Putamen (tissue), 1 donor: Measurements from ENCODE around the gene JMJD8.
A peak's percentile ranks its signal among the peaks of the same experiment; 100 is the strongest.

Source experiments
- DNase-seq: peaks from one replicate; pipeline ENCODE4 v3.0.0-alpha.2; 2016; ENCODE audit warnings: low spot score

JMJD8 gene

GRCh38 chr16:675884-676564 is 8.1 kb downstream of the JMJD8 start:
- no peak for DNase-seq

GRCh38 chr16:674968-675883 is 8.9 kb downstream of the JMJD8 start, which contains the start of gene RHBDL1:
RHBDL1 (plus strand) TSS chr16:675671; CDS start chr16:675791, 120 bp downstream.
- no peak for DNase-seq

- DNase-seq = no peak
Observed at GRCh38 chr16:674214-674881, 9.8 kb downstream of the JMJD8 start.

GRCh38 chr16:673399-673991 is 10.6 kb downstream of the JMJD8 start:
- no peak for DNase-seq

GRCh38 chr16:672851-673250 is 11.3 kb downstream of the JMJD8 start:
- no peak for DNase-seq

- no peak for DNase-seq
Observed at GRCh38 chr16:672371-672770, 11.8 kb downstream of the JMJD8 start.

- DNase-seq = no peak
Observed at GRCh38 chr16:671353-672131, 12.6 kb downstream of the JMJD8 start.

- no peak for DNase-seq
Observed at GRCh38 chr16:670485-671352, 13.4 kb downstream of the JMJD8 start.

- DNase-seq = no peak
Observed at GRCh38 chr16:669666-670065, 14.5 kb downstream of the JMJD8 start.

- DNase-seq = no peak
Observed at GRCh38 chr16:668519-669171, 15.5 kb downstream of the JMJD8 start.

GRCh38 chr16:667780-668518 is 16.2 kb downstream of the JMJD8 start, which contains the start of gene RHOT2:
RHOT2 (plus strand) TSS chr16:668132; CDS start chr16:668200, 68 bp downstream.
- DNase-seq = peak; percentile 92

GRCh38 chr16:667113-667779 is 16.9 kb downstream of the JMJD8 start:
- DNase-seq = no peak

GRCh38 chr16:666572-666971 is 17.6 kb downstream of the JMJD8 start:
- DNase-seq = no peak

GRCh38 chr16:662597-662996 is 21.5 kb downstream of the JMJD8 start:
- no peak for DNase-seq

GRCh38 chr16:662095-662494 is 22.0 kb downstream of the JMJD8 start:
- DNase-seq = no peak

GRCh38 chr16:661184-661821 is 22.8 kb downstream of the JMJD8 start:
- no peak for DNase-seq

GRCh38 chr16:660459-661183 is 23.5 kb downstream of the JMJD8 start:
- peak; percentile 86 for DNase-seq
